ENCODE data around the gene IMPG1.

DNA sequence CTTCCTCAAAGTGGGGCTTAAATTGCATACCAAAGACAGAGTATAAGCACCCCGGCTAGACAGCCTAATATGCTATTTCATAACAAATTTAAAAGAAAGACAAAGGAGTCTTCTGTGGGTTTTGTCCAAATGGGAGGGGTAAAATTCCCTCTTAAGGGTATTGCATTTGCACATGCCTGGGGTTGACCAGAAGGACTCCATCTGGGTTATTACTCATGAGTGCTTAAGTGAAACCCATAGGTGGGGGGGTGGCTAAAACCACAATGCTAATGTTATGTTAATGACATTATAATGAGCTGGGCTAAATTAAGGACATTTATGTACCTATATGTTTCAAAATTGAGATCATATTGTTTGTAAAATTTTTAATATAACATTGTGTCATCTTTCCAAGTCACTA is 15.0 kb downstream of the IMPG1 start:
- no peak for TF ChIP-seq CTCF (IDR thresholded peaks at IDR 0.05)
- no peak for TF ChIP-seq POLR2A (IDR thresholded peaks at IDR 0.05)
